ENCODE data around the gene HIPK3. TPM values are rescaled to one million over a fixed set of nuclear protein-coding genes. Genes with fewer than 3 reads are reported as not detected.

HIPK3 gene
- total RNA-seq, result 12.9 and 13.8 TPM in 2 replicates

DNA sequence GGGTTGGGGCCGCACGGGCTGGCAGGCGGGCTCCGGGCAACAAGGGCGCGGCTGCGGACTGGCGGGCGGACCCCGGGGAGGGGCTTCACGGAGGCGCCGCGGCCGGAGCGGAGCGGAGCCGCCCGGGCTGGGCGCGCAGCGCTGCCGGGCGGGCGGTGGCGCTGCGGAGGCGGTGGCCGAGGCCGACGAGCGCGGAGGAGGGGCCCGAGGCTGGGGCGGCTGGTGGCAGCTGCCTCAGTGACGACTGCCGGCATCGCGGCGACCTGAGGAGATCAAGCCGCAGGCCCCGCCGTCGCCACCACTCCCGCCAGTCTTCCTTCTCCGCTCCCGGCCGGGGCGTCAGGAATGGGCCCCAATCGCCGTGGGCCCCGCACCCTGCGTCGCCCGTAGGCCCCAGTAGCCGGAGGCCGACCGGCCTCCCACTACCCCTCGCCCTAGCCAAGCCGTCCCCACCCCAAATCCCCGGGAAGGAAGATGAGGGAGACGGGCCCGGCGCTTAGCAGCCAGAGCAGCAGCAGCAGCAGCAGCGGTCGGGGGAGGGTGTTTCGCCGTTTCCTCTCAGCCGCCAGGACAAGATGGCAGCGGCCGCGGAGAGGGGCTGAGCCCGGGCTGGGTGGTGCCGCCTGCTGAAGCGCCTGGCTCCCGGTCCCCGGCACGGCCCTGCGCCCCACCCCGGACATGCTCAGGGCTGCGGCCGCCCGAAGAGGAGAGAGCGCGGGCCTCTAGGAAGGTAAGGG, at the start of gene HIPK3:
TSS of gene HIPK3 (plus strand) at position 222 of the 737 bp plus-strand sequence.

DNA sequence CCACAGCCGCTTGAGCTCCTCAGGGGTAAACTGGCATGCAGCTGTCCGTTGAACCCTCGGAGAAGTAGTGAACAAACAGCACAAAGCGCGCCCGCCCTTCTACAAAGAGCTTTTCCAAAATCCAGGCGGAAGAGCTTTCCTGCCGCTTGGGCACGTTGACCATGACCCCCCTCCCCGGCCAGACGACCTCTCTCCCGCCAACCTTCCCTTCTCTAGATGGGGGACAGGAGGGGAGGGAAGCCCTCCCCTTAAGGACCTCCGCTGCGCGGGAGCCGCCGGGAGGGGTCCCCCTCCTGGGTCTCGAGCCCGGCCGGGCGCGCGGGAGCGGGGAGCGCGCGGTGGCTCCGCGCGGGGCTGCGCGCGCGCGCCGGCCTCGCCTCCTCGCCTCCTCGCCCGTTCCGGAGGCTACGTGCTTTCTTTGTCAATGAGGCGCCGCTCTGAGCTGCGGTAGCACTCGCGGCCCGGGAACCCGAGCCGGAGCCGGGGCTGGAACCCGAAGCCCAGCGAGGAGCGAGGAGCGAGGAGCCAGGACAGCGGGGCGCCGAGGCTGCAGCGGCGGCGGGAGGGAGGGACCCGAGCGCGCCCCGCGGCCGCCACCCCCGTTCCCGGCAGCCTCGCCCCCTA, 118.6 kb downstream of the HIPK3 start, which contains the start of gene KIAA1549L:
TSS of gene KIAA1549L (plus strand) at position 421 of the 624 bp plus-strand sequence.

Other genes with a start within 250 kb of the HIPK3 start
- gene DEPDC7, start 241.5 kb upstream of the HIPK3 start, total RNA-seq, result 4.0 and 4.5 TPM in 2 replicates
- gene TCP11L1, start 217.8 kb upstream of the HIPK3 start, total RNA-seq, result 15.6 and 17.7 TPM in 2 replicates
- gene CSTF3, start 95.9 kb upstream of the HIPK3 start, total RNA-seq, result 19.7 and 20.1 TPM in 2 replicates
- gene KIAA1549L, start 118.7 kb downstream of the HIPK3 start, total RNA-seq, result 5.6 and 5.9 TPM in 2 replicates

Measured in bronchus fibroblast of lung (primary cell).